Central memory CD8-positive, alpha-beta T cell (primary cell): ENCODE measurements around the gene LANCL2.

ENCODE experiments used
- ATAC-seq: fragments of 150-1000 bp; cut with Tn5 transposase; replicated peaks from 2 replicates; pipeline ENCODE4 v1.10.0; 2022; ENCODE audit warnings: mild to moderate bottlenecking, moderate FRiP score, moderate number of reproducible peaks; ENCODE audit not compliant: poor library complexity, severe bottlenecking; ENCODE audit errors: extremely low read depth
- DNase-seq, 2 donors: peaks; one replicate each; pipeline ENCODE4 v3.0.0; 2021; ENCODE audit warnings: low spot score in 2 of 2
- H3K27ac Mint-ChIP-seq: one replicate; pipeline ENCODE4 v1.8.0; 2022; ENCODE audit warnings: low read depth, mild to moderate bottlenecking, moderate library complexity, mixed read lengths
- H3K27me3 Mint-ChIP-seq: one replicate; pipeline ENCODE4 v1.8.0; 2022; ENCODE audit warnings: mixed read lengths
- H3K36me3 Mint-ChIP-seq: one replicate; pipeline ENCODE4 v1.8.0; 2022; ENCODE audit warnings: mild to moderate bottlenecking, moderate library complexity, mixed read lengths; ENCODE audit not compliant: insufficient read depth
- H3K4me1 Mint-ChIP-seq: one replicate; pipeline ENCODE4 v1.8.0; 2022; ENCODE audit warnings: mixed read lengths
- H3K4me3 Mint-ChIP-seq: one replicate; pipeline ENCODE4 v1.8.0; 2022; ENCODE audit warnings: mild to moderate bottlenecking, moderate library complexity, mixed read lengths
- H3K9me3 Mint-ChIP-seq: one replicate; pipeline ENCODE4 v1.8.0; 2022; ENCODE audit warnings: mixed read lengths

LANCL2 gene, protein sequence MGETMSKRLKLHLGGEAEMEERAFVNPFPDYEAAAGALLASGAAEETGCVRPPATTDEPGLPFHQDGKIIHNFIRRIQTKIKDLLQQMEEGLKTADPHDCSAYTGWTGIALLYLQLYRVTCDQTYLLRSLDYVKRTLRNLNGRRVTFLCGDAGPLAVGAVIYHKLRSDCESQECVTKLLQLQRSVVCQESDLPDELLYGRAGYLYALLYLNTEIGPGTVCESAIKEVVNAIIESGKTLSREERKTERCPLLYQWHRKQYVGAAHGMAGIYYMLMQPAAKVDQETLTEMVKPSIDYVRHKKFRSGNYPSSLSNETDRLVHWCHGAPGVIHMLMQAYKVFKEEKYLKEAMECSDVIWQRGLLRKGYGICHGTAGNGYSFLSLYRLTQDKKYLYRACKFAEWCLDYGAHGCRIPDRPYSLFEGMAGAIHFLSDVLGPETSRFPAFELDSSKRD

DNA sequence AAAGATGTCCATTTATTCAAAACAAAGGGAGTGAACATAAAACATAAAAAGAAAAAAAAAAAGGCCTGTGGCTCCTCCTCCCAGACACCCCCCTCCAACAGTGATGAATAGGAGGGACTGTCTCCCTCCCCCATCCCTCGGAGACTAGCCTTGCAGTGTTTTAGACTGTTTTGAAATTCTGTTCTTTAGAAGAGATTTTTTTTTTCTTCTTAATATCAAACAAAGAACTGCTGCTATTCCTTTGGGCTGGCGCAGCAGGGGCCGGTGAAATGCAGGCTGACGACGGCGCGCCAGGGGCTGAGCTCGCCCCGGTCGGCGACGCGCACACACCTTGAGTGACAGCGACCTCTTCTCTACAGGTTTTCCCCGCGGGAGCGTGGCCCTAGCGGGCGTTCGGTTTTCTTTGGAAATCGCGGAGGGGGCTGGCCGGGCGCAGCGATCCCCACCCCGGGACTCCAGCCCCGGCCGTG, at the start of gene LANCL2:
Gene LANCL2 (plus strand): TSS at position 133 of the 470 bp plus-strand sequence. CDS start 689 bp downstream, outside the sequence.
- ATAC-seq, result peak; percentile 20
- peaks cover 20% of the 10 kb centered on the region for H3K36me3 Mint-ChIP-seq
- H3K4me1 Mint-ChIP-seq, result peaks cover 29% of the 10 kb centered on the region
- H3K27me3 Mint-ChIP-seq, result peaks cover 2% of the 10 kb centered on the region
- H3K27ac Mint-ChIP-seq, result peak within 1 kb of the TSS; percentile 98
- H3K9me3 Mint-ChIP-seq, result no peaks in the 10 kb centered on the region
- H3K4me3 Mint-ChIP-seq, result no peak within 1 kb of the TSS
- DNase-seq, result no peak

DNA sequence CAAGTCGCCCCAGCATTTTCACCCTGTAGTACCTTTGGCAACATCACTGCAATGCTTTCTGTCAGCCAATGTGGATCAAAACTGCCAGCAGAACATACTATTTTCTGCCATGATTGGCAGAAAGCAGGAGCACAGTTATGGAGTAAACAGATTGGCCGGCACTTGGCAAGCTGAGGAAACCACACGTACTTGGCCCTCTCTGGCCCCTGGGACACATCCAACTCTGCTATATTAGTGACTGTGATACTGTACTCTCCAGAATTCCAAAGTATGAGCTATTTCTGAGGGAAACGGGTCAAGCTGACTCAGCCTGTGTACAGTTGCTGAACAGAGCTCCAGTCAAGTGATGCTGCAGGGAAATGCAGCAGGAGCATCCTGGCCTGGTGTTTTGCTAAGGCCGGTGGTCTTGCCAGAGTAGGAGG, 39.8 kb upstream of the LANCL2 start:
- H3K27me3 Mint-ChIP-seq, result no peaks in the 10 kb centered on the region
- H3K36me3 Mint-ChIP-seq, result no peaks in the 10 kb centered on the region
- DNase-seq (no peak), ATAC-seq (no peak)
- H3K27ac Mint-ChIP-seq, result no peak overlapping the region
- H3K4me1 Mint-ChIP-seq, result no peaks in the 10 kb centered on the region
- no peaks in the 10 kb centered on the region for H3K9me3 Mint-ChIP-seq
- H3K4me3 Mint-ChIP-seq, result no peak overlapping the region

DNA sequence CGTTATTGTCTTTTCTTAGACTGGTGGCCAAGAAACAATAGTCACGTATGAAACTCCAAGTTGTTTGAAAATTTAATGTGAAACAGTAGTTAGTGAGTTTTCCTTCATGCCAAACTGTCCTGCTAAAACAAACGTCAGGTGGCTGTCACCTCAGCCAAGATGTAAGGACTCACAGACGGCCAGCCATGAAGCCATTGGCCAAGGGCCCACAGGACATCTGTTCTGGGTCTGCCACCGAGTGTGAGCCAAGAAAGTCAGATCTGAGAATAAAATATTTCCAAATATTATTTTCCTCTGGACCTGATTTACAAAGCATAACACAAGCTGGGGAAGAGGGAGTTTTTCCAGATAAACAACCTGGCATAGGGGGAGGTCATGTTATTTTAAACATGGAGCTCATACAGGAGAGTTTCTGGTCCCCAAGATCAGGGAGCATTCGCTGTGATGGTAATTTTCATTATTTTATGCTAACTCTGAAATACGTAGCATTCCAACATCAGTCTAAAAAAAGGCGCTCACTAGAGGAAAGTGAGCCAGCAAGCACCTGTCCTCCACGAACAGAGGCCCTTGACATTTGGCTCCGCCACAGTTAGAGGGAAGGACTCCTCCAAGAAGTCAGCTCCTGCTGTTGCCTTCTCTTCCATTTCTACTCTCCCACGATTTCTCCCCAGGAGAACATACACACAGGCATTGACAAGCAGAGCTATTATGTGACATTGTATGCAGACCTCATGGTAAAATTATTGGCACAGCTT, 38.9 kb upstream of the LANCL2 start:
- H3K4me1 Mint-ChIP-seq, result no peaks in the 10 kb centered on the region
- DNase-seq (no peak), ATAC-seq (no peak)
- no peaks in the 10 kb centered on the region for H3K9me3 Mint-ChIP-seq
- no peak overlapping the region for H3K27ac Mint-ChIP-seq
- no peak overlapping the region for H3K4me3 Mint-ChIP-seq
- H3K36me3 Mint-ChIP-seq, result no peaks in the 10 kb centered on the region
- no peaks in the 10 kb centered on the region for H3K27me3 Mint-ChIP-seq

DNA sequence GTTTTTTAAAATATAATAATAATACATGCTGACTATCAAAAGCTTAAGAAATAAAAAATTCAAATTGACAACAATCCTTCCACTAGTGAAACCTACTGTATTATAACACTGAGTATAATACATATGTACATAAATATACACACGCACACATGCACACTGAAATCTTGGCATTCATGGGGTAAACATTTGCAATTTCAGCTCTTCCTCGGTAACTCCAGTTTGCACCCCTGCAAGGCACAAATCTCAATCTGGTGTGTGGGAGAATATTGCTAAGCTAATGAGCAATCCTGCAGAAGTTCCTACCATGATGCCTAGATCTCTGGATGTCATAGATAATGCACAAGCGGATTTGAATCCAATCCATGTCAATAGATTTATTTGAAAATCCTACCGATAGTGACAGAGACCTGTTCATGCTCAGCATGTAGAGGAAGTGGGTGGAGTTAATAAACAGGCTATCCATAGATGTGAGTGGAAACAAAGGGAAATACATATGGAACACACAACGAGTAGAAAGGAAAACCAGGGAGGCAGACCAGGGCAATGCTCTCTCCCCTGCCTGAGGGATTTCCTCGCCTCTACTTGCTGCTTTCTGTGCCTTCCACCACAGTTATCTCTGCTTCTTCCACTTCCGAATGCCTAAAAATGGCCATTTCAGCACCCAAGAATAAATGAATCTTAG, 38.1 kb upstream of the LANCL2 start:
- H3K9me3 Mint-ChIP-seq, result no peaks in the 10 kb centered on the region
- H3K36me3 Mint-ChIP-seq, result no peaks in the 10 kb centered on the region
- ATAC-seq (no peak), DNase-seq (no peak)
- no peaks in the 10 kb centered on the region for H3K27me3 Mint-ChIP-seq
- no peak overlapping the region for H3K4me3 Mint-ChIP-seq
- no peaks in the 10 kb centered on the region for H3K4me1 Mint-ChIP-seq
- H3K27ac Mint-ChIP-seq, result no peak overlapping the region

DNA sequence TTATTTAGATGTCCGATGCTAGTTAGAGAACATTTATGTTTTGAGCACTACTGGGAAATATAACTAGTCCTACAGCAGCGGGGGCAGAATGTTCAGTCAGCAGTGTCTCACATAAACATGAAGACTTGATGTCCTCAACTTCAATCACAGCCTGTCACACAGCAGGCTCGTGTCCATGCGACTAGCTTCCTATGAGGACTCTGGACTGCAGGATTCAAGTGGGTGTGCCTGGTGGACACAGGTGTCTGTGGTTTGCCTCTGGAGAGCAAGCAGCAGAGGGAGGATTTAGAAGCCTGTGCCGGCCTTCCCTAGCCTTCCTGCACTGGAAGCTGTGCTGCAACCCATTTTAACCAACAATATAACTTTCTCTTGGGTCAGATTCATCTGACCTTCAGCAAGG, 30.0 kb upstream of the LANCL2 start:
- H3K4me1 Mint-ChIP-seq, result no peaks in the 10 kb centered on the region

DNA sequence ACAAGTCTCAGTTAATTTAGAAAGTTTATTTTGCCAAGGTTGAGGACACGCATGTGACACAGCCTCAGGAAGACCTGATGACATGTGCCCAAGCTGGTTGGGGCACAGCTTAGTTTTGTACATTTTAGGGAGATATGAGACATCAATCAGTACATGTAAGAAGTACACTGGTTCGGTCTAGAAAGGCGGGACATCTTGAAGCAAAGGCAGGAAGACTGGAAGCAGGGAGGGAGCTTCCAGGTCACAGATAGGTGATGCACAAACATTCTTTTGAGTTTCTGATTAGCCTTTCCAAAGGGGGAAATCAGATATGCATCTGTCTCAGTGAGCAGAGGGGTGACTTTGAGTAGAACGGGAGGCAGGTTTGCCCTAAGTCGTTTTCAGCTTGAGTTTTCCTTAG, 29.4 kb upstream of the LANCL2 start:
- no peak for ATAC-seq

More for the DNA sequence above, 30.0 kb upstream of the LANCL2 start:
- H3K27ac Mint-ChIP-seq, result no peak overlapping the region
- no peaks in the 10 kb centered on the region for H3K36me3 Mint-ChIP-seq
- DNase-seq, result no peak
- no peaks in the 10 kb centered on the region for H3K9me3 Mint-ChIP-seq
- ATAC-seq, result no peak
- H3K4me3 Mint-ChIP-seq, result no peak overlapping the region
- H3K27me3 Mint-ChIP-seq, result no peaks in the 10 kb centered on the region

DNA sequence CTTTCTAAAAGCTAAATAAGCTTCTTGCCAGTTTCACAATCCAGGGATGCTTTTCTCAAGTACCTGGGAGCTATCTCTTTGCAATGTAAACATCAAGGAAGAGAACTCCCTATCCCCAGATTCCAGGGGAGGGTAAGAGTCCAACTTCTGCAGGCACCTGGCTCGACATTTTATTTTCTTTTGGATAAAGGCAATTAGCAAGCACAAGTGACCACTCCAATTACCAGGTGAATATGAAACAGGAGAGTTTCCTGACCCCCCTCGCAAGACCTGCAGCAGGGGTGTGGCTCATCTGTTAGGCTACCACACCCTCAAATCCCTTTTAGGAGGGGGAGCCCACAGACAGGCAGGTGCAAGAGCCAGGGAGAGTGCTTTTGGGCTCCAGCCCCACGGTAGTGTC, 28.6 kb upstream of the LANCL2 start:
- Mint-ChIP-seq H3K9me3 (no peaks in the 10 kb centered on the region), H3K36me3 (no peaks in the 10 kb centered on the region), H3K4me1 (no peaks in the 10 kb centered on the region), H3K4me3 (no peak overlapping the region), H3K27me3 (no peaks in the 10 kb centered on the region), H3K27ac (no peak overlapping the region)
- ATAC-seq (no peak), DNase-seq (no peak)

More for the DNA sequence above, 29.4 kb upstream of the LANCL2 start:
- Mint-ChIP-seq H3K27me3 (no peaks in the 10 kb centered on the region), H3K27ac (no peak overlapping the region), H3K9me3 (no peaks in the 10 kb centered on the region), H3K36me3 (no peaks in the 10 kb centered on the region), H3K4me3 (no peak overlapping the region), H3K4me1 (no peaks in the 10 kb centered on the region)
- DNase-seq, result no peak

DNA sequence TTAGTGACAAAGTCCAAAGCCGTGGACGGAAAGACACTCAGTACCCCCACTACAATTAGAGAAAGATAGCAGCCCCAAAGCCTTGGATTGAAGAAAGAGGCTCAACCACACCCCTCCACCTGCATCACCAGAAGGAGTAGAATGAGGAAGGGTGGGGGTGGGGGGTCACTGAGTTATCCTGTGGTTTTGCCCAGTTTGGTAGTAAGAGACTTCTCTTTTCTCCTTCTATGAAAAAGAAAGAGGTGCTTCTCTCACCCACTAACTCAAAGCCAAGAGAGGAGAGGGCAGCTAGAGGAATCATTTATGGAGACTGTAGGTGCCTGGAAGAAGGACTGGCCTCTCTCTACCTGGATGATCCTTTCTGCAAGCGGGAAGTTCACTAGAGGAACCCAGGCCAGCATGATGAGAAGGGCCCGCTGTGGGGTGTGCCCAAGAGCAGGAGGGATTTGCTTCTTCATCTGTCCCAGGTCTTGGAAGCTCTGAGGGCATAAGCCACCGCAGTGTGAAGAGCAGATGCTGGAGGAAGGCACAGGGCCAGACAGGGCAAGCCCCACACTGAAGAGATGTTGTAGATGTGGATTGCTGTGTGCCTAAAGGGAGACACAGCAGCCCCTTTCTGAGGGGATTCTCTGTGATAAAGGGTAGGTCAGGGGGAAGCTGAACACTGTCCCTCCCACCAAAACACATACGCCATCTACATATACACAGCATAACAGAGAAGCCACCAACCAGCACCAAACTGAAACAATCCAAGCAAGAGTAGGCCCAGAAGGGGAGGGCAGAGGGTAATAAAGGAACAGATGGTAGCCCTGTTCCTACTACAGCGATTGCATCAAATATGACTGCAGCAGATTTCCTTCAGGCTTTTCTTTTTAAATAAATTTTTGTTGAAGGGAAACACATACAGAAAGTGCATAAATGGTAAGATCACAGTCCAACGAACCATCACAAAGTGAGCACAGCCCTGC, 25.8 kb upstream of the LANCL2 start:
- H3K36me3 Mint-ChIP-seq, result no peaks in the 10 kb centered on the region
- no peaks in the 10 kb centered on the region for H3K27me3 Mint-ChIP-seq
- ATAC-seq, result no peak
- no peak overlapping the region for H3K27ac Mint-ChIP-seq
- H3K4me1 Mint-ChIP-seq, result no peaks in the 10 kb centered on the region
- H3K9me3 Mint-ChIP-seq, result no peaks in the 10 kb centered on the region
- H3K4me3 Mint-ChIP-seq, result no peak overlapping the region
- no peak for DNase-seq

DNA sequence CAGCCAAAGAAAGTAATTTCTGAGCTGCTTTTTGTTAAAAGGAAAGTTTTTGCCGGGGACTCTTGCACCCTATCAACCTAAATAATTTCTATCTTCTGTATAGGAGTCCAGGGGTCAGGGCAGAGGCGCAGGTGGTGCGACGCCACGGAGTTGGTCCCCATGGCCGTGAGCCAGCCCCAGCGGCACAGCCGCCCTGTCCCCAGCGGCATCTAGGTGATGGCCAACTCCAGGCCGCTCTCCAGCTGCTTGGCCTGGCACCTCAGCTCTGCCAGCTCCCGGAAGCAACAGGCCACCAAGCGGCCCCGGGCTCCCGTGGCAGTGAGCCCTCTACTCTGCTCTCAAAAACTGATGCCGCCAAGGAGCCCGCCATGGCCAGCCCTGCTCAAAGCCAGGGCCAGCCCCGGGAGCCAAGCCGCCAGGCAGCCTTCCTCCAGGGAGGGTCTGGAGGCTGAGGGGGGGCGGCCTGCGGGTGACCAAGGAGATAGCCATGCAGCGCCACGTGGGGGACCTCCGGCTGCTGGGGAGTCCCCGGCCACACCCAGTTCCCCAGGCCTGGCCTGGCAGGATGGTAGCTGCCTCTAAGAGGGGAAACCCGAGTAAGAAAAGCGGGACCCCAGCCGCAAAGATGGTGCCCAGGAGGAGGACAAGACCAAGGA, 22.8 kb upstream of the LANCL2 start:
- Mint-ChIP-seq H3K4me3 (no peak overlapping the region), H3K9me3 (no peaks in the 10 kb centered on the region), H3K36me3 (no peaks in the 10 kb centered on the region), H3K27me3 (no peaks in the 10 kb centered on the region), H3K27ac (no peak overlapping the region), H3K4me1 (no peaks in the 10 kb centered on the region)
- no peak for DNase-seq
- ATAC-seq, result no peak

DNA sequence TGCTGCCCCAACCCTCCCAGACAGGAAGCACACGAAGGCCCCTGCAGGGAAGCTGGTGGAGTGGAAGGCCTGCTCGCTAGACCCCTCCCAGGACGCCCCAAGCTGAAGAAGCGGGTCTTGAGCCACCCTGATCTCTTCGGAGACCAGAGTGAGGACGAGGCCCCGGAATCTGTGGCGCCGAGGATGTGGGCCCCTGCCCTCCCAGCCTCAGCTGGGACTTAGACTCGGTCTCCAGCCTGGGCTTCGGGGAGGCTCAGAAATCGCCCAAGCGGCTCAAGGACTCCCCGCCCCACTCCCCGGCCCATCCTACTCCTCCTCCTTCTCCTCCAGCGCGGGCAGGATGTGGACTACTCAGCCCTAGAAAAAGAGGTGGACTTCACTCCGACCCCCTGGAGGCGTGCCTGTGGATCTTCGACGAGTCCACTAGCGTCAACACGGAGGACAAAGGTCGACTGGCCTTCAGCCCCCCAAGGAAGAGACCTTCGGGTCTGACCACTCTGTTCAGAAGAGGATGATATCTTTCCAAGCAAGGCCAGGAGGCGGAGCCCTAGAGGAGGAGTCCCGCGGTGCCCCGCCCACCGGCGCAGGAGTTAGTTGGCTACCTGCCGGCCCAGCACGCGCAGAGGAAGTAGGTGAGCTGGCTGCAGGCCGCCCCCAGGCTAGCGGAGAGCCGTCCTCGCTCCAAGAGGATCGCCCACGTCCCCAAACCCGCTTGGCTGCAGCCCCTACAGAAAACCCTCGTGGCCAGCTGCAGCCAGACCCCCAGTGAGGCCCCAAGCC, 21.9 kb upstream of the LANCL2 start:
- H3K27me3 Mint-ChIP-seq, result no peaks in the 10 kb centered on the region
- H3K27ac Mint-ChIP-seq, result no peak overlapping the region
- ATAC-seq (no peak), DNase-seq (no peak)
- H3K36me3 Mint-ChIP-seq, result no peaks in the 10 kb centered on the region
- H3K4me3 Mint-ChIP-seq, result no peak overlapping the region
- H3K4me1 Mint-ChIP-seq, result no peaks in the 10 kb centered on the region
- no peaks in the 10 kb centered on the region for H3K9me3 Mint-ChIP-seq
